ENCODE data around the gene RFTN1. TPM values are rescaled to one million over a fixed set of nuclear protein-coding genes. Genes with fewer than 3 reads are reported as not detected.

The RFTN1 gene
- total and polyA plus RNA-seq, 2 of the 8 experiments (the other 6 are each of a cell fraction or from before 2014, with no cell fraction given), result 4.6 to 6.7 TPM

GRCh38 chr3:16277471-16277870 lies 236.0 kb downstream of the RFTN1 start:
- 88% methylated on average over 3 of the region's 3 CpGs; no CpG with 5 or more reads in 1 of the 2 experiments for WGBS, 2 experiments (ENCODE audit: extremely low coverage in 1 of 2, insufficient coverage in 1 of 2, insufficient read length in 1 of 2, insufficient replicate concordance in 2 of 2, low coverage in 1 of 2, low lambda C conversion rate in 2 of 2, missing lambda C conversion rate in 1 of 2)
- Histone ChIP-seq H3K27me3 (replicated peaks in 1 of 4; ENCODE audit: control insufficient read depth in 3 of 4, extremely low read depth in 1 of 4, insufficient read depth in 3 of 4, low read length in 3 of 4) (peaks cover 0 to 1% (median 0%) of the 10 kb centered on the region in 4 experiments; a peak in 1 of 7 replicates), H2AFZ (ENCODE audit: low read length) (no peak overlapping the region), H3K36me3 (ENCODE audit: control insufficient read depth in 2 of 4, insufficient read depth in 4 of 4, low read length in 3 of 4) (peaks cover 0 to 32% (median 4%) of the 10 kb centered on the region in 4 experiments; a peak in 4 of 8 replicates), H3K4me1 (replicated peaks in 1 of 4; ENCODE audit: control insufficient read depth in 3 of 4, insufficient read depth in 4 of 4, low read length in 3 of 4) (no peaks in the 10 kb centered on the region), H3K23ac (ENCODE audit: insufficient read length) (no peak overlapping the region), H4K8ac (ENCODE audit: extremely low read depth, insufficient read depth, low read length) (no peak overlapping the region), H3K23me2 (ENCODE audit: low read depth, low read length) (no peaks in the 10 kb centered on the region), H3K9ac (replicated peaks in 1 of 4; ENCODE audit: extremely low read depth in 1 of 4, low read depth in 3 of 4, low read length in 3 of 4) (no peak overlapping the region), H3K18ac (ENCODE audit: extremely low read depth, low read length) (no peak overlapping the region), H2BK20ac (ENCODE audit: low read length) (no peak overlapping the region), H3K14ac (ENCODE audit: insufficient read length) (no peak overlapping the region), H3K79me2 (ENCODE audit: control insufficient read depth in 1 of 2, insufficient read depth in 2 of 2, low read length in 2 of 2) (no peaks in the 10 kb centered on the region), H3K9me3 (ENCODE audit: insufficient read depth in 2 of 2, low read depth in 1 of 2, low read length in 1 of 2) (no peaks in the 10 kb centered on the region), H2BK5ac (ENCODE audit: low read depth, low read length) (no peak overlapping the region), H3K27ac (ENCODE audit: low read depth, low read length) (no peak overlapping the region), H3K79me1 (ENCODE audit: low read depth, low read length) (no peaks in the 10 kb centered on the region), H3K4me3 (ENCODE audit: extremely low read depth in 1 of 4, insufficient read depth in 2 of 4, low read depth in 3 of 4, low read length in 4 of 4) (no peak overlapping the region), H4K5ac (ENCODE audit: insufficient read length, low read depth, low read length) (no peak overlapping the region), H4K91ac (replicated peaks; ENCODE audit: insufficient read length, low read length) (no peak overlapping the region), H3K4me2 (ENCODE audit: insufficient read depth in 1 of 2, low read depth in 2 of 2, low read length in 2 of 2) (no peak overlapping the region), H2BK120ac (replicated peaks; ENCODE audit: low read depth, low read length) (no peak overlapping the region), H2BK12ac (ENCODE audit: low read depth, low read length) (no peak overlapping the region), H2BK15ac (ENCODE audit: low read length) (no peak overlapping the region), H3K4ac (replicated peaks; ENCODE audit: insufficient read length, low read depth, low read length) (no peak overlapping the region), H4K20me1 (replicated peaks in 1 of 2; ENCODE audit: control insufficient read depth in 1 of 2, insufficient read depth in 2 of 2, low read length in 2 of 2) (peaks cover 0 to 2% of the 10 kb centered on the region in 2 experiments), H3K56ac (replicated peaks; ENCODE audit: insufficient read length, low read depth, low read length) (no peak overlapping the region), H2AK5ac (ENCODE audit: low read depth, low read length) (no peak overlapping the region)
- POLR2A ChIA-PET (ENCODE audit: partially characterized antibody), result no interaction called here
- CTCF ChIA-PET (ENCODE audit: partially characterized antibody), result interaction anchor here (1.0 to 1.1 kb wide), 3 partner anchors 10 to 13 kb away, joined by 3 read pairs; no protein-coding TSS in a partner anchor
- DNase-seq (ENCODE audit: low read depth in 1 of 2, low spot score in 2 of 2), result no peak
- no peak for FAIRE-seq
- TF ChIP-seq NANOG (IDR thresholded peaks at IDR 0.05; ENCODE audit: insufficient read depth, low read depth, low read length, poor library complexity, severe bottlenecking) (no peak), SIRT6 (IDR thresholded peaks at IDR 0.05; ENCODE audit: low read length) (no peak), JUN (IDR thresholded peaks at IDR 0.05; ENCODE audit: low read depth, low read length) (no peak), PHF8 (conservative IDR thresholded peaks at IDR 0.05; ENCODE audit: low read depth, low read length) (no peak), TEAD4 (IDR thresholded peaks at IDR 0.05; ENCODE audit: low read depth, low read length) (no peak), TBP (IDR thresholded peaks at IDR 0.05; ENCODE audit: low read depth, low read length) (no peak), EP300 (IDR thresholded peaks at IDR 0.05; ENCODE audit: borderline replicate concordance in 1 of 2, low read depth in 2 of 2, low read length in 2 of 2) (no peak), EGR1 (IDR thresholded peaks at IDR 0.05; ENCODE audit: borderline replicate concordance, low read depth, low read length) (no peak), GABPA (IDR thresholded peaks at IDR 0.05; ENCODE audit: borderline replicate concordance, insufficient read depth, low read length) (no peak), KDM5A (IDR thresholded peaks at IDR 0.05; ENCODE audit: low read length) (no peak), POLR2A (IDR thresholded peaks at IDR 0.05; ENCODE audit: control extremely low read depth in 1 of 2, low read depth in 2 of 2, low read length in 2 of 2) (no peak), CREB1 (IDR thresholded peaks at IDR 0.05) (no peak)
- TF ChIP-seq, protein P1, sequence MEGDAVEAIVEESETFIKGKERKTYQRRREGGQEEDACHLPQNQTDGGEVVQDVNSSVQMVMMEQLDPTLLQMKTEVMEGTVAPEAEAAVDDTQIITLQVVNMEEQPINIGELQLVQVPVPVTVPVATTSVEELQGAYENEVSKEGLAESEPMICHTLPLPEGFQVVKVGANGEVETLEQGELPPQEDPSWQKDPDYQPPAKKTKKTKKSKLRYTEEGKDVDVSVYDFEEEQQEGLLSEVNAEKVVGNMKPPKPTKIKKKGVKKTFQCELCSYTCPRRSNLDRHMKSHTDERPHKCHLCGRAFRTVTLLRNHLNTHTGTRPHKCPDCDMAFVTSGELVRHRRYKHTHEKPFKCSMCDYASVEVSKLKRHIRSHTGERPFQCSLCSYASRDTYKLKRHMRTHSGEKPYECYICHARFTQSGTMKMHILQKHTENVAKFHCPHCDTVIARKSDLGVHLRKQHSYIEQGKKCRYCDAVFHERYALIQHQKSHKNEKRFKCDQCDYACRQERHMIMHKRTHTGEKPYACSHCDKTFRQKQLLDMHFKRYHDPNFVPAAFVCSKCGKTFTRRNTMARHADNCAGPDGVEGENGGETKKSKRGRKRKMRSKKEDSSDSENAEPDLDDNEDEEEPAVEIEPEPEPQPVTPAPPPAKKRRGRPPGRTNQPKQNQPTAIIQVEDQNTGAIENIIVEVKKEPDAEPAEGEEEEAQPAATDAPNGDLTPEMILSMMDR (IDR thresholded peaks at IDR 0.05; ENCODE audit: control extremely low read depth in 1 of 3, insufficient read depth in 1 of 3, low read depth in 1 of 3, low read length in 3 of 3), result no peak

Data from H1 (cell line).